H1 (cell line): ENCODE measurements around the gene BRD8. TPM values are rescaled to one million over a fixed set of nuclear protein-coding genes. Genes with fewer than 3 reads are reported as not detected.

Experiments
- CTCF ChIA-PET: fragments of 300-600 bp; sonication (Branson Sonifier 250); formaldehyde crosslinking; loops from one replicate; lab custom pipeline; 2021; ENCODE audit not compliant: partially characterized antibody; lab: Charles Lee
- POLR2A ChIA-PET: fragments of 300-600 bp; sonication (Branson Sonifier 250); formaldehyde crosslinking; loops from one replicate; lab custom pipeline; 2021; ENCODE audit warnings: inconsistent platforms; ENCODE audit not compliant: partially characterized antibody; lab: Charles Lee
- DNase-seq, 2 experiments: peaks; one replicate each; pipeline versions ENCODE4 v3.0.0 to v3.0.0-alpha.2; 2010 to 2022; ENCODE audit warnings: low spot score in 2 of 2, low read depth in 1 of 2, mixed read lengths in 1 of 2
- FAIRE-seq: peaks from 2 replicates; lab custom pipeline; 2011; peaks lifted over from hg19 to GRCh38; lab: Jason Lieb, UNC
- H2AFZ ChIP-seq: 2 replicates; pipeline ENCODE4 v1.8.1; 2012; ENCODE audit warnings: low read length, inconsistent platforms
- H2AK5ac ChIP-seq: 2 replicates; pipeline ENCODE4 v1.6.1; 2013; ENCODE audit warnings: low read depth, low read length
- H2BK120ac ChIP-seq: replicated peaks from 2 replicates; pipeline ENCODE3; 2013; ENCODE audit warnings: low read depth, low read length, inconsistent platforms
- H2BK12ac ChIP-seq: 2 replicates; pipeline ENCODE4 v1.6.1; 2013; ENCODE audit warnings: low read depth, low read length
- H2BK15ac ChIP-seq: 2 replicates; pipeline ENCODE4 v1.6.1; 2013; ENCODE audit warnings: low read length
- H2BK20ac ChIP-seq: 2 replicates; pipeline ENCODE4 v1.6.1; 2013; ENCODE audit warnings: low read length
- H2BK5ac ChIP-seq: 2 replicates; pipeline ENCODE4 v1.6.1; 2013; ENCODE audit warnings: low read depth, low read length
- H3K14ac ChIP-seq: 2 replicates; pipeline ENCODE4 v1.6.1; 2013; ENCODE audit warnings: inconsistent platforms; ENCODE audit not compliant: insufficient read length
- H3K18ac ChIP-seq: 2 replicates; pipeline ENCODE4 v1.6.1; 2013; ENCODE audit warnings: low read length; ENCODE audit errors: extremely low read depth
- H3K23ac ChIP-seq: 2 replicates; pipeline ENCODE4 v1.6.1; 2013; ENCODE audit warnings: inconsistent platforms; ENCODE audit not compliant: insufficient read length
- H3K23me2 ChIP-seq: 2 replicates; pipeline ENCODE4 v1.6.1; 2013; ENCODE audit warnings: low read depth, low read length
- H3K27ac ChIP-seq: 2 replicates; pipeline ENCODE4 v1.6.1; 2011; ENCODE audit warnings: low read depth, low read length, inconsistent platforms
- H3K27me3 ChIP-seq, 4 experiments: replicated peaks in 1 of 4; 1 replicate in 1 of 4; 2 replicates in 3 of 4; pipeline versions ENCODE4 v1.6.1 to v1.8.1; 2011 to 2013; ENCODE audit warnings: low read length in 3 of 4, mild to moderate bottlenecking in 3 of 4, inconsistent platforms in 2 of 4, mixed read lengths in 2 of 4, moderate library complexity in 1 of 4; ENCODE audit not compliant: control insufficient read depth in 3 of 4, insufficient read depth in 3 of 4; ENCODE audit errors: extremely low read depth in 1 of 4
- H3K36me3 ChIP-seq, 4 experiments: 2 replicates each; pipeline versions ENCODE4 v1.6.1 to v1.8.1; 2011 to 2013; ENCODE audit warnings: mild to moderate bottlenecking in 4 of 4, low read length in 3 of 4, moderate library complexity in 2 of 4, control low read depth in 1 of 4, inconsistent platforms in 1 of 4; ENCODE audit not compliant: insufficient read depth in 4 of 4, control insufficient read depth in 2 of 4
- H3K4ac ChIP-seq: replicated peaks from 2 replicates; pipeline ENCODE3; 2013; ENCODE audit warnings: low read length, low read depth, mixed read lengths, inconsistent platforms; ENCODE audit not compliant: insufficient read length
- H3K4me1 ChIP-seq, 4 experiments: replicated peaks in 1 of 4; 1 replicate in 1 of 4; 2 replicates in 3 of 4; pipeline versions ENCODE4 v1.6.1 to v1.8.1; 2011 to 2013; ENCODE audit warnings: low read length in 3 of 4, inconsistent platforms in 2 of 4, mixed read lengths in 1 of 4; ENCODE audit not compliant: insufficient read depth in 4 of 4, control insufficient read depth in 3 of 4
- H3K4me2 ChIP-seq, 2 experiments: 2 replicates each; pipeline versions ENCODE4 v1.6.1 to v1.8.1; 2011 to 2013; ENCODE audit warnings: low read depth in 2 of 2, low read length in 2 of 2, control low read depth in 1 of 2, inconsistent platforms in 1 of 2, mild to moderate bottlenecking in 1 of 2; ENCODE audit not compliant: insufficient read depth in 1 of 2
- H3K4me3 ChIP-seq, 4 experiments: fragments of 200-600, 300-600 bp in 1 of 4; sonication (generic), shearing (Covaris generic), sonication (Bioruptor Twin) in 1 of 4; 2 replicates each; pipeline versions ENCODE4 v1.5.1 to v1.8.1; 2011 to 2016; ENCODE audit warnings: low read length in 4 of 4, low read depth in 3 of 4, control low read depth in 2 of 4, inconsistent platforms in 2 of 4, mild to moderate bottlenecking in 2 of 4, mixed read lengths in 1 of 4, moderate library complexity in 1 of 4; ENCODE audit not compliant: insufficient read depth in 2 of 4; ENCODE audit errors: extremely low read depth in 1 of 4
- H3K56ac ChIP-seq: replicated peaks from 2 replicates; pipeline ENCODE3; 2013; ENCODE audit warnings: low read depth, mild to moderate bottlenecking, mixed read lengths, low read length, inconsistent platforms; ENCODE audit not compliant: insufficient read length
- H3K79me1 ChIP-seq: 2 replicates; pipeline ENCODE4 v1.6.1; 2013; ENCODE audit warnings: low read depth, low read length, control low read depth
- H3K79me2 ChIP-seq, 2 experiments: 2 replicates each; pipeline versions ENCODE4 v1.6.1 to v1.8.1; 2012 to 2013; ENCODE audit warnings: low read length in 2 of 2, mild to moderate bottlenecking in 2 of 2, inconsistent platforms in 1 of 2; ENCODE audit not compliant: insufficient read depth in 2 of 2, control insufficient read depth in 1 of 2
- H3K9ac ChIP-seq, 4 experiments: replicated peaks in 1 of 4; 1 replicate in 1 of 4; 2 replicates in 3 of 4; pipeline versions ENCODE4 v1.6.1 to v1.8.1; 2011 to 2013; ENCODE audit warnings: low read depth in 3 of 4, low read length in 3 of 4, control low read depth in 2 of 4, mild to moderate bottlenecking in 2 of 4, moderate library complexity in 2 of 4, inconsistent platforms in 1 of 4; ENCODE audit errors: extremely low read depth in 1 of 4
- H3K9me3 ChIP-seq, 2 experiments: 2 replicates each; pipeline versions ENCODE4 v1.6.1 to v1.8.1; 2012 to 2013; ENCODE audit warnings: mild to moderate bottlenecking in 2 of 2, moderate library complexity in 2 of 2, control low read depth in 1 of 2, inconsistent platforms in 1 of 2, low read depth in 1 of 2, low read length in 1 of 2, mixed read lengths in 1 of 2; ENCODE audit not compliant: insufficient read depth in 2 of 2
- H4K20me1 ChIP-seq, 2 experiments: replicated peaks in 1 of 2; 2 replicates each; pipeline versions ENCODE3 to v1.8.1; 2011 to 2013; ENCODE audit warnings: inconsistent platforms in 2 of 2, low read length in 2 of 2, mild to moderate bottlenecking in 1 of 2; ENCODE audit not compliant: insufficient read depth in 2 of 2, control insufficient read depth in 1 of 2
- H4K5ac ChIP-seq: 2 replicates; pipeline ENCODE4 v1.6.1; 2013; ENCODE audit warnings: low read length, low read depth, mixed read lengths, inconsistent platforms; ENCODE audit not compliant: insufficient read length
- H4K8ac ChIP-seq: 2 replicates; pipeline ENCODE4 v1.8.0; 2013; ENCODE audit warnings: mild to moderate bottlenecking, moderate library complexity, low read length, inconsistent platforms; ENCODE audit not compliant: insufficient read depth; ENCODE audit errors: extremely low read depth
- H4K91ac ChIP-seq: replicated peaks from 2 replicates; pipeline ENCODE3; 2013; ENCODE audit warnings: low read length, mixed read lengths, inconsistent platforms; ENCODE audit not compliant: insufficient read length
- EGR1 ChIP-seq: IDR thresholded peaks from 2 replicates; pipeline ENCODE4 v1.6.1; 2011; ENCODE audit warnings: low read depth, low read length, borderline replicate concordance
- GTF2F1 ChIP-seq: IDR thresholded peaks from 2 replicates; pipeline ENCODE4 v1.6.1; 2012; ENCODE audit warnings: low read depth, low read length, improper control_type of control experiment, borderline replicate concordance
- SP4 ChIP-seq: IDR thresholded peaks from 2 replicates; pipeline ENCODE4 v1.6.1; 2012; ENCODE audit warnings: low read length, inconsistent platforms
- WGBS, 2 experiments: shearing (Covaris generic) in 1 of 2; methylation state at CpG; one replicate each; pipeline versions ENCODE4 v1.1.6 to v1.1.7; 2013 to 2015; ENCODE audit warnings: low lambda C conversion rate in 2 of 2, mixed read lengths in 2 of 2, inconsistent platforms in 1 of 2, low coverage in 1 of 2, missing lambda C conversion rate in 1 of 2; ENCODE audit not compliant: insufficient replicate concordance in 2 of 2, insufficient coverage in 1 of 2, insufficient read length in 1 of 2; ENCODE audit errors: extremely low coverage in 1 of 2, missing lambda C conversion rate in 1 of 2; 5-methylcytosine and 5-hydroxymethylcytosine counted together
- polyA plus RNA-seq, 7 experiments: library from polyadenylated mRNA; depleted of rRNA in 3 of 7; stranded (reverse) in 5 of 7; unstranded in 2 of 7; fragments of >200 nt in 5 of 7; fragments of 200-250 nt in 2 of 7; gene quantifications; 1 replicate in 5 of 7; 2 replicates in 1 of 7; 4 replicates in 1 of 7; pipeline versions ENCODE4 v1.2.1 to v1.2.3, GENCODE V29; 2011 to 2013; ENCODE audit warnings: missing spikeins in 2 of 7, mixed read lengths in 2 of 7
- total RNA-seq: library from RNA; stranded (reverse); fragmentation: NEBNext Ultra II Directional; extraction: Animal tissue kit (Norgen Biotek cat#: 25700); gene quantifications from 2 replicates; pipeline ENCODE4 v1.2.1, GENCODE V29; 2021
- TF ChIP-seq, protein P1 (sequence below): IDR thresholded peaks from 2 replicates; pipeline ENCODE4 v1.6.1; 2011; ENCODE audit warnings: low read length, improper control_type of control experiment

The BRD8 gene
- total and polyA plus RNA-seq, 2 of the 8 experiments (the other 6 are each of a cell fraction or from before 2014, with no cell fraction given): 37.8 to 75.8 TPM

DNA sequence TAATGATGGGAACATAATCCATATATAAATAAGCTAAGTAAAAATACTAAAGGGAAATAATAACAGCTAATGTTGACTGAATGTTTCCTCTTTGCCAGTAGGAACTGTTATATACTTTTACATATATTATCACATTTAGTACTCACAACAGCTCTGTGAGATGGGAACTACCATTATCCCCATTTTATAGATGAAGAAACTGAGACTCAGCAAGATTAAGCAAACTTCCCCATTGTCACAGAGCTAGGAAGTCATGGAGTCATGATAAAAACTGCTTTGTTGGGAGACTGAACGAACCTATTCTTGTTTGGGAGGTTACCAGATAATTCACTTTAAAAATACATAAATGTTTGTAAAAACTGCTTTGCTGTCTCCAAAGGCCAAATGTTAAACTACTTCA is 71.2 kb downstream of the BRD8 start:
- Histone ChIP-seq H3K23me2 (no peaks in the 10 kb centered on the region), H2AFZ (no peak overlapping the region), H3K18ac (no peak overlapping the region), H4K8ac (no peak overlapping the region), H3K4me3 (no peak overlapping the region), H3K79me1 (no peaks in the 10 kb centered on the region), H3K79me2 (no peaks in the 10 kb centered on the region), H3K27me3 (peaks cover 0 to 4% (median 0%) of the 10 kb centered on the region in 4 experiments; a peak in 2 of 7 replicates), H2BK120ac (no peak overlapping the region), H3K9ac (no peak overlapping the region), H2BK12ac (no peak overlapping the region), H3K14ac (no peak overlapping the region), H2BK15ac (no peak overlapping the region), H3K4me1 (peaks cover 4 to 17% (median 6%) of the 10 kb centered on the region in 4 experiments; a peak in 6 of 7 replicates), H2AK5ac (no peak overlapping the region), H4K20me1 (no peaks in the 10 kb centered on the region), H4K5ac (no peak overlapping the region), H4K91ac (no peak overlapping the region), H3K56ac (no peak overlapping the region), H3K4me2 (no peak overlapping the region), H2BK5ac (no peak overlapping the region), H3K27ac (no peak overlapping the region), H2BK20ac (no peak overlapping the region), H3K23ac (no peak overlapping the region), H3K4ac (no peak overlapping the region), H3K9me3 (no peaks in the 10 kb centered on the region), H3K36me3 (no peaks in the 10 kb centered on the region)
- ChIA-PET CTCF (interaction anchor here (0.6 to 2.0 kb wide), 5 partner anchors 20 to 38 kb away, joined by 3 to 6 read pairs (median 4); no protein-coding TSS in a partner anchor), POLR2A (no interaction called here)
- DNase-seq (no peak), FAIRE-seq (no peak)
- no peak for TF ChIP-seq GTF2F1
- no peak for TF ChIP-seq SP4
- no peak for TF ChIP-seq EGR1
- TF ChIP-seq, protein P1, sequence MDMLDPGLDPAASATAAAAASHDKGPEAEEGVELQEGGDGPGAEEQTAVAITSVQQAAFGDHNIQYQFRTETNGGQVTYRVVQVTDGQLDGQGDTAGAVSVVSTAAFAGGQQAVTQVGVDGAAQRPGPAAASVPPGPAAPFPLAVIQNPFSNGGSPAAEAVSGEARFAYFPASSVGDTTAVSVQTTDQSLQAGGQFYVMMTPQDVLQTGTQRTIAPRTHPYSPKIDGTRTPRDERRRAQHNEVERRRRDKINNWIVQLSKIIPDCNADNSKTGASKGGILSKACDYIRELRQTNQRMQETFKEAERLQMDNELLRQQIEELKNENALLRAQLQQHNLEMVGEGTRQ: no peak
- 70% methylated on average over 1 of the region's 1 CpG; no CpG with 5 or more reads in 1 of the 2 experiments for WGBS, 2 experiments
